H9 (cell line): ENCODE measurements around the gene GPR146. TPM values are rescaled to one million over a fixed set of nuclear protein-coding genes. Genes with fewer than 3 reads are reported as not detected.

ENCODE experiments used
- DNase-seq: peaks from one replicate; pipeline ENCODE4 v3.0.0-alpha.2; 2017
- H2AFZ ChIP-seq: one replicate; pipeline ENCODE4 v1.6.1; 2013; ENCODE audit warnings: mild to moderate bottlenecking, low read length, control low read depth, moderate library complexity
- H2AK5ac ChIP-seq: 2 replicates; pipeline ENCODE4 v1.6.1; 2013; ENCODE audit warnings: low read length, control low read depth, mixed read lengths; ENCODE audit not compliant: insufficient read length
- H2BK120ac ChIP-seq: one replicate; pipeline ENCODE4 v1.6.1; 2013; ENCODE audit warnings: low read depth, mild to moderate bottlenecking, low read length, control low read depth, inconsistent platforms; ENCODE audit not compliant: poor library complexity, severe bottlenecking
- H2BK12ac ChIP-seq: 2 replicates; pipeline ENCODE4 v1.6.1; 2013; ENCODE audit warnings: low read length, control low read depth, mixed read lengths, low read depth; ENCODE audit not compliant: insufficient read length
- H2BK15ac ChIP-seq: 2 replicates; pipeline ENCODE4 v1.6.1; 2013; ENCODE audit warnings: low read depth, low read length, control low read depth
- H2BK20ac ChIP-seq: one replicate; pipeline ENCODE4 v1.6.1; 2013; ENCODE audit warnings: low read depth, mild to moderate bottlenecking, low read length, control low read depth, inconsistent platforms; ENCODE audit not compliant: poor library complexity, severe bottlenecking
- H2BK5ac ChIP-seq: 2 replicates; pipeline ENCODE4 v1.6.1; 2013; ENCODE audit warnings: low read length, control low read depth, mixed read lengths; ENCODE audit not compliant: insufficient read length
- H3K14ac ChIP-seq: 2 replicates; pipeline ENCODE4 v1.6.1; 2013; ENCODE audit warnings: low read length, control low read depth; ENCODE audit not compliant: insufficient read depth
- H3K18ac ChIP-seq: 2 replicates; pipeline ENCODE4 v1.6.1; 2013; ENCODE audit warnings: low read depth, mild to moderate bottlenecking, mixed read lengths, low read length, control low read depth; ENCODE audit not compliant: insufficient read length
- H3K23ac ChIP-seq: 2 replicates; pipeline ENCODE4 v1.6.1; 2013; ENCODE audit warnings: low read length, control low read depth, mixed read lengths, low read depth; ENCODE audit not compliant: insufficient read length
- H3K23me2 ChIP-seq: 2 replicates; pipeline ENCODE4 v1.6.1; 2013; ENCODE audit warnings: low read depth, mild to moderate bottlenecking, mixed read lengths, low read length, control low read depth; ENCODE audit not compliant: insufficient read length, poor library complexity, severe bottlenecking
- H3K27ac ChIP-seq: 2 replicates; pipeline ENCODE4 v1.5.1; 2013; ENCODE audit warnings: low read length, control low read depth, mixed read lengths, low read depth; ENCODE audit not compliant: insufficient read length
- H3K27me3 ChIP-seq: 2 replicates; pipeline ENCODE4 v1.6.1; 2013; ENCODE audit warnings: low read length, control low read depth, inconsistent platforms; ENCODE audit not compliant: insufficient read depth
- H3K4ac ChIP-seq: 2 replicates; pipeline ENCODE4 v1.6.1; 2013; ENCODE audit warnings: low read depth, mild to moderate bottlenecking, control low read depth, inconsistent platforms, low read length, moderate library complexity
- H3K4me1 ChIP-seq: 2 replicates; pipeline ENCODE4 v1.6.1; 2013; ENCODE audit warnings: low read length, control low read depth, inconsistent platforms; ENCODE audit not compliant: insufficient read depth
- H3K4me2 ChIP-seq: 2 replicates; pipeline ENCODE4 v1.6.1; 2013; ENCODE audit warnings: low read length, control low read depth, mixed read lengths; ENCODE audit not compliant: insufficient read length, insufficient read depth
- H3K56ac ChIP-seq: 2 replicates; pipeline ENCODE4 v1.6.1; 2013; ENCODE audit warnings: low read depth, mild to moderate bottlenecking, mixed read lengths, low read length, control low read depth; ENCODE audit not compliant: insufficient read length
- H3K79me1 ChIP-seq: 2 replicates; pipeline ENCODE4 v1.6.1; 2013; ENCODE audit warnings: low read depth, mild to moderate bottlenecking, moderate library complexity, low read length, control low read depth, inconsistent platforms; ENCODE audit not compliant: insufficient read depth, poor library complexity, severe bottlenecking
- H3K79me2 ChIP-seq: 2 replicates; pipeline ENCODE4 v1.6.1; 2013; ENCODE audit warnings: low read length, control low read depth, inconsistent platforms; ENCODE audit not compliant: insufficient read depth
- H3K9ac ChIP-seq: 2 replicates; pipeline ENCODE4 v1.6.1; 2013; ENCODE audit warnings: low read length, control low read depth, mixed read lengths; ENCODE audit not compliant: insufficient read length; ENCODE audit errors: extremely low read depth
- H3K9me3 ChIP-seq: one replicate; pipeline ENCODE4 v1.6.1; 2013; ENCODE audit warnings: low read depth, low read length, inconsistent platforms; ENCODE audit not compliant: control insufficient read depth
- H3T11ph ChIP-seq: one replicate; pipeline ENCODE4 v1.6.1; 2013; ENCODE audit warnings: mild to moderate bottlenecking, low read length, control low read depth, inconsistent platforms
- H4K20me1 ChIP-seq: one replicate; pipeline ENCODE4 v1.6.1; 2013; ENCODE audit not compliant: control insufficient read depth, insufficient read length, insufficient read depth
- H4K5ac ChIP-seq: 2 replicates; pipeline ENCODE4 v1.6.1; 2013; ENCODE audit warnings: low read depth, mild to moderate bottlenecking, mixed read lengths, low read length, control low read depth; ENCODE audit not compliant: insufficient read length
- H4K8ac ChIP-seq: replicated peaks from 2 replicates; pipeline ENCODE4 v1.6.1; 2013; ENCODE audit warnings: low read length, control low read depth, mixed read lengths, low read depth; ENCODE audit not compliant: insufficient read length
- H4K91ac ChIP-seq: 2 replicates; pipeline ENCODE4 v1.6.1; 2013; ENCODE audit warnings: low read depth, mild to moderate bottlenecking, moderate library complexity, mixed read lengths, low read length, control low read depth; ENCODE audit not compliant: insufficient read length
- H3K27ac Mint-ChIP-seq, 3 experiments: 2 replicates in 2 of 3; 3 replicates in 1 of 3; pipeline ENCODE4 v1.8.0; 2020 to 2021; ENCODE audit warnings: mixed read lengths in 3 of 3, mild to moderate bottlenecking in 1 of 3, moderate library complexity in 1 of 3
- H3K27me3 Mint-ChIP-seq: 2 replicates; pipeline ENCODE4 v1.8.0; 2021; ENCODE audit warnings: low read depth, mild to moderate bottlenecking, moderate library complexity, mixed read lengths
- H3K36me3 Mint-ChIP-seq, 3 experiments: 2 replicates in 2 of 3; 3 replicates in 1 of 3; pipeline ENCODE4 v1.8.0; 2020 to 2021; ENCODE audit warnings: low read depth in 3 of 3, mixed read lengths in 3 of 3; ENCODE audit not compliant: insufficient read depth in 1 of 3
- H3K4me1 Mint-ChIP-seq, 2 experiments: 2 replicates each; pipeline ENCODE4 v1.8.0; 2020; ENCODE audit warnings: mixed read lengths in 2 of 2
- H3K4me3 Mint-ChIP-seq, 2 experiments: 2 replicates in 1 of 2; 3 replicates in 1 of 2; pipeline ENCODE4 v1.8.0; 2020 to 2021; ENCODE audit warnings: mild to moderate bottlenecking in 2 of 2, mixed read lengths in 2 of 2, moderate library complexity in 1 of 2
- H3K9me3 Mint-ChIP-seq, 2 experiments: 2 replicates in 1 of 2; 3 replicates in 1 of 2; pipeline ENCODE4 v1.8.0; 2020; ENCODE audit warnings: mild to moderate bottlenecking in 2 of 2, mixed read lengths in 2 of 2, moderate library complexity in 1 of 2
- CTCF ChIP-seq: fragments of 200-600 bp; sonication (generic); conservative IDR thresholded peaks from 3 replicates; pipeline ENCODE4 v1.8.0; 2021; ENCODE audit warnings: antibody characterized with exemption, mild to moderate bottlenecking
- WGBS: extraction: QIAGEN DNeasy Blood & Tissue Kit; methylation state at CpG from one replicate; pipeline ENCODE4 v1.1.7; 2013; ENCODE audit warnings: missing lambda C conversion rate, low lambda C conversion rate, mixed read lengths; ENCODE audit not compliant: insufficient read length; ENCODE audit errors: extremely low coverage; 5-methylcytosine and 5-hydroxymethylcytosine counted together
- total RNA-seq: library from RNA; stranded (reverse); gene quantifications from 2 replicates; pipeline ENCODE4 v1.2.1, GENCODE V29; 2021

Gene GPR146
- total RNA-seq, 1 experiment from 2014 or later, result 1.4 TPM

GRCh38 chr7:1009747-1010146, 34.6 kb upstream of the GPR146 start:
- no peaks in the 10 kb centered on the region for H3K9me3 ChIP-seq
- H3K56ac ChIP-seq, result no peak overlapping the region
- Mint-ChIP-seq H3K27ac (no peak overlapping the region; a peak in 1 of 7 replicates), H3K4me1 (no peaks in the 10 kb centered on the region), H3K4me3 (no peak overlapping the region), H3K9me3 (no peaks in the 10 kb centered on the region; a peak in 2 of 5 replicates), H3K36me3 (peaks cover 4 to 17% (median 7%) of the 10 kb centered on the region in 3 experiments; a peak in 6 of 7 replicates), H3K27me3 (no peaks in the 10 kb centered on the region)
- no peaks in the 10 kb centered on the region for H3K79me1 ChIP-seq
- H3K27me3 ChIP-seq, result no peaks in the 10 kb centered on the region
- H3K4me2 ChIP-seq, result no peak overlapping the region
- TF ChIP-seq CTCF, result no peak
- H4K91ac ChIP-seq, result no peak overlapping the region
- H3K27ac ChIP-seq, result no peak overlapping the region
- no peak overlapping the region for H3K23ac ChIP-seq
- H2BK12ac ChIP-seq, result no peak overlapping the region
- H3K14ac ChIP-seq, result no peak overlapping the region
- H2BK20ac ChIP-seq, result no peak overlapping the region
- no peak overlapping the region for H2AK5ac ChIP-seq
- no peaks in the 10 kb centered on the region for H3K4me1 ChIP-seq
- DNase-seq, result no peak
- no peak overlapping the region for H4K8ac ChIP-seq
- no peaks in the 10 kb centered on the region for H4K20me1 ChIP-seq
- no peak overlapping the region for H2BK120ac ChIP-seq
- H2BK5ac ChIP-seq, result no peak overlapping the region
- H3K9ac ChIP-seq, result no peak overlapping the region
- no peak overlapping the region for H4K5ac ChIP-seq
- no peak overlapping the region for H3T11ph ChIP-seq
- no CpG with 5 or more reads among the region's 22 CpGs for WGBS
- H2BK15ac ChIP-seq, result no peak overlapping the region
- no peaks in the 10 kb centered on the region for H3K23me2 ChIP-seq
- H2AFZ ChIP-seq, result no peak overlapping the region
- no peaks in the 10 kb centered on the region for H3K79me2 ChIP-seq
- no peak overlapping the region for H3K4ac ChIP-seq
- H3K18ac ChIP-seq, result no peak overlapping the region
